AG04449 (cell line): ENCODE measurements around the gene TMEM184B.

Experiments used
- CTCF ChIA-PET: fragments of 350-600 bp; formaldehyde crosslinking; extraction: SDS; loops from one replicate; lab custom pipeline; 2021; ENCODE audit warnings: antibody characterized with exemption; lab: Yijun Ruan, JAX
- POLR2A ChIA-PET: fragments of 400-600, 350-600 bp; formaldehyde crosslinking; extraction: SDS; loops from one replicate; lab custom pipeline; 2020; ENCODE audit warnings: antibody characterized with exemption, inconsistent platforms; lab: Yijun Ruan, JAX
- DNase-seq: peaks from one replicate; pipeline ENCODE4 v3.0.0-alpha.2; 2010; ENCODE audit warnings: low read depth, low spot score
- H3K4me3 ChIP-seq: 2 replicates; pipeline ENCODE4 v1.5.1; 2011; ENCODE audit warnings: low read depth, mild to moderate bottlenecking, control low read depth, low read length
- TF ChIP-seq, protein P1 (sequence below): IDR thresholded peaks from one replicate; pipeline ENCODE4 v1.5.1; 2011; ENCODE audit warnings: mild to moderate bottlenecking, moderate library complexity, low read length, control low read depth, inconsistent platforms; ENCODE audit not compliant: insufficient read depth; ENCODE audit errors: missing control alignments

TMEM184B gene

GRCh38 chr22:38250643-38251340 is 22.0 kb downstream of the TMEM184B start:
- TF ChIP-seq, protein P1, sequence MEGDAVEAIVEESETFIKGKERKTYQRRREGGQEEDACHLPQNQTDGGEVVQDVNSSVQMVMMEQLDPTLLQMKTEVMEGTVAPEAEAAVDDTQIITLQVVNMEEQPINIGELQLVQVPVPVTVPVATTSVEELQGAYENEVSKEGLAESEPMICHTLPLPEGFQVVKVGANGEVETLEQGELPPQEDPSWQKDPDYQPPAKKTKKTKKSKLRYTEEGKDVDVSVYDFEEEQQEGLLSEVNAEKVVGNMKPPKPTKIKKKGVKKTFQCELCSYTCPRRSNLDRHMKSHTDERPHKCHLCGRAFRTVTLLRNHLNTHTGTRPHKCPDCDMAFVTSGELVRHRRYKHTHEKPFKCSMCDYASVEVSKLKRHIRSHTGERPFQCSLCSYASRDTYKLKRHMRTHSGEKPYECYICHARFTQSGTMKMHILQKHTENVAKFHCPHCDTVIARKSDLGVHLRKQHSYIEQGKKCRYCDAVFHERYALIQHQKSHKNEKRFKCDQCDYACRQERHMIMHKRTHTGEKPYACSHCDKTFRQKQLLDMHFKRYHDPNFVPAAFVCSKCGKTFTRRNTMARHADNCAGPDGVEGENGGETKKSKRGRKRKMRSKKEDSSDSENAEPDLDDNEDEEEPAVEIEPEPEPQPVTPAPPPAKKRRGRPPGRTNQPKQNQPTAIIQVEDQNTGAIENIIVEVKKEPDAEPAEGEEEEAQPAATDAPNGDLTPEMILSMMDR, result no peak
- no peak for DNase-seq
- CTCF ChIA-PET, result no interaction called here
- no peak overlapping the region for H3K4me3 ChIP-seq
- POLR2A ChIA-PET, result no interaction called here

- POLR2A ChIA-PET, result no interaction called here
- DNase-seq, result no peak
- no peak overlapping the region for H3K4me3 ChIP-seq
- TF ChIP-seq, protein P1, result no peak
- CTCF ChIA-PET, result interaction anchor here (1.0 kb wide), 1 partner anchor 11 kb away, joined by 3 read pairs; no protein-coding TSS in a partner anchor
Observed at GRCh38 chr22:38249803-38250642, 22.8 kb downstream of the TMEM184B start.

DNA sequence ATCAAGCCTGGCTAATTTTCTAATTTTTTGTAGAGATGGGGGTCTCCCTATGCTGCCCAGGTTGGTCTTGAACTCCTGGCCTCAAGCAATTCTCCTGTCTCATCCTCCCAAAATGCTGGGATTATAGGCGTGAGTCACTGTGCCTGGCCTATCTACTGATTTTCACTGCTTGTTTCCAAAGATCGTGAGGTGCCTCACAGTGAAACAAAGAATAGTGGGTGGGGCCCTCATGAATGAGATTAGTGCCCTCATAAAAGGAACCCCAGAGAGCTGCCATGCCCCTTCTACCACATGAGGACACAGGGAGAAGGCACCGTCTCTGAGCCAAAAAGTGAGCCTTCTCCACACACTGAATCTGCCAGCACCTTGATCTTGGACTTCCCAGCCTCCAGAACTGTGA is 23.5 kb downstream of the TMEM184B start:
- TF ChIP-seq, protein P1, result no peak
- ChIA-PET POLR2A (no interaction called here), CTCF (interaction anchor here (1.0 kb wide), 1 partner anchor 12 kb away, joined by 3 read pairs; no protein-coding TSS in a partner anchor)
- H3K4me3 ChIP-seq, result no peak overlapping the region
- no peak for DNase-seq

DNA sequence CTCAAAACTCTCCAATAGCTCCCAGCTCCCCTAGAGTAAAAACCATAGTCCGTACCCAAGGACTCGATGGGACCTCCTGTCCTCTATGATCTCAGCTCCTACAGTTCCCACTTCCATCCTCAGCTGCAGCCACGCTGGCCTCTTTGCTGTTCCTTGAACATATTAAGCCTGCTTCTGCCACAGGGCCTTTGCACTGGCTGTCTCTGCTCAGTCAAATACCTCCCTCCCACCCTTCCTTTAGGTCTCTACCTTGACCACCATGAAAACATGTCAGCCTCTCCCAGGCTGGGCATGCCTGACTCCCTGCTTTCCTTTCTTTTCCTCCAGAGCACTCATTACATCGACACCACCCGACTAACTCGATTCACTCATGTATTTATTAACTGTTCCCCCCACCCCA is 24.5 kb downstream of the TMEM184B start:
- H3K4me3 ChIP-seq, result no peak overlapping the region
- ChIA-PET CTCF (no interaction called here), POLR2A (no interaction called here)
- DNase-seq, result no peak
- TF ChIP-seq, protein P1, result no peak

GRCh38 chr22:38247713-38248112 is 25.1 kb downstream of the TMEM184B start:
- ChIA-PET CTCF (no interaction called here), POLR2A (no interaction called here)
- H3K4me3 ChIP-seq, result no peak overlapping the region
- TF ChIP-seq, protein P1, result no peak
- no peak for DNase-seq

GRCh38 chr22:38246692-38247091 is 26.1 kb downstream of the TMEM184B start:
- H3K4me3 ChIP-seq, result no peak overlapping the region
- DNase-seq, result no peak
- ChIA-PET POLR2A (no interaction called here), CTCF (interaction anchor here (1.1 kb wide), 1 partner anchor 14 kb away, joined by 3 read pairs; no protein-coding TSS in a partner anchor)
- TF ChIP-seq, protein P1, result no peak
